Neural cell (in vitro differentiated cells): Measurements from ENCODE around the gene HHATL.

Source experiments
- CTCF ChIP-seq: fragments of 450-650 bp; IDR thresholded peaks from 2 replicates; pipeline ENCODE4 v1.5.1; 2014; ENCODE audit warnings: antibody characterized with exemption, mild to moderate bottlenecking, moderate library complexity; ENCODE audit not compliant: poor library complexity, severe bottlenecking
- POLR2AphosphoS5 ChIP-seq: IDR thresholded peaks from 2 replicates; pipeline ENCODE4 v1.6.1; 2012

GRCh38 chr3:42689421-42690014, 13.1 kb downstream of the HHATL start:
- TF ChIP-seq POLR2AphosphoS5 (no peak), CTCF (no peak)
